ENCODE measurements around the gene CEP112.

GRCh38 chr17:65774787-65775186 lies 417.1 kb downstream of the CEP112 start:
- TF ChIP-seq CTCF (IDR thresholded peaks at IDR 0.05 in 2 of 3, conservative IDR thresholded peaks at IDR 0.05 in 1 of 3; ENCODE audit: control insufficient read depth in 2 of 3, extremely low read depth in 1 of 3, insufficient read depth in 1 of 3, low read depth in 3 of 3, low read length in 3 of 3) (no peak), RFX5 (IDR thresholded peaks at IDR 0.05; ENCODE audit: low read depth, low read length) (no peak), POLR2A (IDR thresholded peaks at IDR 0.05; ENCODE audit: low read depth, low read length) (no peak), CBX5 (IDR thresholded peaks at IDR 0.05; ENCODE audit: low read depth) (no peak), EZH2 (IDR thresholded peaks at IDR 0.05; ENCODE audit: borderline replicate concordance, control insufficient read depth, low read depth, low read length) (no peak), YBX1 (IDR thresholded peaks at IDR 0.05) (no peak), MXI1 (IDR thresholded peaks at IDR 0.05; ENCODE audit: low read depth, low read length) (no peak), PBX3 (IDR thresholded peaks at IDR 0.05; ENCODE audit: insufficient replicate concordance, low read depth, low read length) (no peak), TCF3 (IDR thresholded peaks at IDR 0.05; ENCODE audit: borderline replicate concordance, insufficient read depth, low read depth, low read length) (no peak), BCL11A (IDR thresholded peaks at IDR 0.05; ENCODE audit: low read depth, low read length) (no peak), ZZZ3 (IDR thresholded peaks at IDR 0.05; ENCODE audit: control insufficient read depth, insufficient read length, low read depth) (no peak), SREBF1 (IDR thresholded peaks at IDR 0.05; ENCODE audit: low read length) (no peak), BCL3 (IDR thresholded peaks at IDR 0.05; ENCODE audit: borderline replicate concordance, insufficient read depth, low read depth, low read length, poor library complexity, severe bottlenecking) (no peak)

Measured in GM12878 (cell line).